Mucosa of descending colon (tissue), 3 donors: Measurements from ENCODE around the gene SERTM2. TPM values are rescaled to one million over a fixed set of nuclear protein-coding genes. Genes with fewer than 3 reads are reported as not detected.

ENCODE experiments used
- ATAC-seq: fragments of 200-7000 bp; cut with Tn5 transposase; one replicate; pipeline ENCODE4 v1.9.1; 2020; ENCODE audit warnings: mild to moderate bottlenecking, moderate library complexity
- DNase-seq, 3 donors: peaks; one replicate each; pipeline ENCODE4 v3.0.0-alpha.2; 2020
- H3K36me3 ChIP-seq: fragments of 200-600 bp; one replicate; pipeline ENCODE4 v1.8.0; 2021; ENCODE audit warnings: low read depth, mild to moderate bottlenecking
- H3K4me1 ChIP-seq: fragments of 200-600 bp; one replicate; pipeline ENCODE4 v1.8.0; 2021; ENCODE audit warnings: low read depth, mild to moderate bottlenecking
- H3K4me3 ChIP-seq: fragments of 200-600 bp; one replicate; pipeline ENCODE4 v1.8.0; 2021; ENCODE audit warnings: mild to moderate bottlenecking
- H3K9me3 ChIP-seq: fragments of 200-600 bp; one replicate; pipeline ENCODE4 v1.8.0; 2021; ENCODE audit warnings: mild to moderate bottlenecking
- intact Hi-C, 2 donors: fragments of 100-400 bp; cut with DNase I in 1 of 2; cut with micrococcal nuclease in 1 of 2; formaldehyde crosslinking; loops; one replicate each; pipeline versions ENCODE4 v1.11.0 to v1.11.1; 2022; cut with DNase I, micrococcal nuclease
- long read RNA-seq, 2 donors: library from polyadenylated mRNA; unstranded; transcript quantifications; one replicate each; pipeline ENCODE4 v2.0.0, GENCODE V29; 2019 to 2021
- total RNA-seq, 3 donors: library from RNA; stranded (reverse); fragmentation: NEBNext Ultra II Directional in 2 of 3; extraction: Animal tissue kit (Norgen Biotek cat#: 25700) in 2 of 3; gene quantifications; one replicate each; pipeline versions ENCODE4 v1.2.1 to v1.2.4, GENCODE V29; 2021 to 2023
- TF ChIP-seq, protein P1 (sequence below): fragments of 200-600 bp; IDR thresholded peaks from one replicate; pipeline ENCODE4 v1.8.0; 2022; ENCODE audit warnings: antibody characterized with exemption, mild to moderate bottlenecking
- donor health status: DM: no; HTN: no; CAD: no; lungs with moderate emphysema.
- donor health status: DM: no; HTN: no; CAD: no.
- donor health status: DM: no; HTN: yes; CAD: no.

The SERTM2 gene
- under 1 TPM in 2 of 3 donors, not detected in 1; 0.07 to 0.66 TPM for total RNA-seq
- long read RNA-seq, donor 1: 0 reads
- long read RNA-seq, donor 2: 0 reads

DNA sequence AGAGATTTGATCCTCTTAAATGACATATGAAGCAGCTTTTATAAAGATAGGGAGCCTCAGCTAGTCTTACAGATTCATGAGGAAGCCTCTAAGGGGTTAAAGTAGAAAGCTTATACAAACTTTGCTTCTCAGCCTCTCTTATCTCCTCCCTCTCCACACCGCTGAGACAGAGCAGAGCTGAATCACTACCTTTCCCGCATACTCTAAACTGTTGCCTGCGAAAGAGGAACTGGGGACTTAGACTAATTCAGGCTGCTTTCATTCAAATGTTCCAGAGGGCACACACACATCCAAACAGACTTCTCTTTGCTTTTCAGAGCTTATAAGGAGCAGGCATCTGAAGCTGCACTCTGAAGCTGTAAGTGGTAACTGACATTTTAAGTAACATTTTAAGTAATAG is at the start of gene SERTM2:
TSS of gene SERTM2 (plus strand) at position 169 of the 400 bp plus-strand sequence. CDS start 7,213 bp downstream, outside the sequence.
- no peaks in the 10 kb centered on the region for H3K36me3 ChIP-seq
- no peaks in the 10 kb centered on the region for H3K4me1 ChIP-seq
- TF ChIP-seq, protein P1, sequence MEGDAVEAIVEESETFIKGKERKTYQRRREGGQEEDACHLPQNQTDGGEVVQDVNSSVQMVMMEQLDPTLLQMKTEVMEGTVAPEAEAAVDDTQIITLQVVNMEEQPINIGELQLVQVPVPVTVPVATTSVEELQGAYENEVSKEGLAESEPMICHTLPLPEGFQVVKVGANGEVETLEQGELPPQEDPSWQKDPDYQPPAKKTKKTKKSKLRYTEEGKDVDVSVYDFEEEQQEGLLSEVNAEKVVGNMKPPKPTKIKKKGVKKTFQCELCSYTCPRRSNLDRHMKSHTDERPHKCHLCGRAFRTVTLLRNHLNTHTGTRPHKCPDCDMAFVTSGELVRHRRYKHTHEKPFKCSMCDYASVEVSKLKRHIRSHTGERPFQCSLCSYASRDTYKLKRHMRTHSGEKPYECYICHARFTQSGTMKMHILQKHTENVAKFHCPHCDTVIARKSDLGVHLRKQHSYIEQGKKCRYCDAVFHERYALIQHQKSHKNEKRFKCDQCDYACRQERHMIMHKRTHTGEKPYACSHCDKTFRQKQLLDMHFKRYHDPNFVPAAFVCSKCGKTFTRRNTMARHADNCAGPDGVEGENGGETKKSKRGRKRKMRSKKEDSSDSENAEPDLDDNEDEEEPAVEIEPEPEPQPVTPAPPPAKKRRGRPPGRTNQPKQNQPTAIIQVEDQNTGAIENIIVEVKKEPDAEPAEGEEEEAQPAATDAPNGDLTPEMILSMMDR: no peak
- DNase-seq (no peak), ATAC-seq (no peak)
- intact Hi-C loops: no loop called here
- H3K4me3 ChIP-seq: no peak within 1 kb of the TSS
- no peaks in the 10 kb centered on the region for H3K9me3 ChIP-seq

- ATAC-seq: no peak
- intact Hi-C loops: no loop called here
- Histone ChIP-seq H3K36me3 (no peaks in the 10 kb centered on the region), H3K4me1 (no peaks in the 10 kb centered on the region), H3K4me3 (no peak overlapping the region), H3K9me3 (no peaks in the 10 kb centered on the region)
- no peak for DNase-seq
- TF ChIP-seq, protein P1: no peak
Measured at GRCh38 chrX:111465669-111466068, 45.8 kb upstream of the SERTM2 start.

GRCh38 chrX:111467896-111468295 is 43.5 kb upstream of the SERTM2 start:
- no peaks in the 10 kb centered on the region for H3K36me3 ChIP-seq
- H3K9me3 ChIP-seq: no peaks in the 10 kb centered on the region
- intact Hi-C loops: no loop called here
- DNase-seq: peak in 1 of 3 donors; percentile 16
- no peak overlapping the region for H3K4me3 ChIP-seq
- TF ChIP-seq, protein P1: no peak
- ATAC-seq: no peak
- no peaks in the 10 kb centered on the region for H3K4me1 ChIP-seq

DNA sequence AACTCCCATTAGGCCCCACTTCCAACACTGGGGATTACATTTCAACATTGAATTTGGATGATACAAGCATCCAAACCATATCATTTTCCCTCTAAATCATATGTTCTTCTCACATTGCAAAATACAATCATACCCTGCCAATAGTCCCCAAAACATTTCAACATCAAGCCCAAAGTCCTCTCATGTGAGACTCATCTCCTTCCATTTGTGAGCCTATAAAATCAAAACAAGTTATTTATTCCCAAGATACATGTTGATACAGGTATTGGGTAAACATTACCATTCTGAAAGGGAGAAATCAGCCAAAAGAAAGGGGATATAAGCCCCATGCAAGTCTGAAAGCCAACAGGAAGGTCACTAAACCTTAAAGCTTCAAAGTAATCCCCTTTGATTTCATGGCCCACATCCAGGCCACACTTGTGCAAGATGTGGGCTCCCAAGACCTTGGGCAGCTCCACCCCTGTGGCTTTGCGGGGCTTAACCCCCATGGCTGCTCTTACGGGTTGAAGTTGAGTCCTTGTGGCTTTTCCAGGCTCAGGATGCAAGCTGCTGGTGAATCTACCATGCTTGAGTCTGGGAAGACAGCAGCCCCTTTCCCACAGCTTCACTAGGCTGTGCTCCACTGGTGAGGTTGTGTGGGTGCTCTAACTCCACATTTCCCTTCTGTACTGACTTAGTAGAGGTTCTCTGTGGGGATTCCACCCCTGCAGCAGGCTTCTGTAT is 40.6 kb upstream of the SERTM2 start:
- Histone ChIP-seq H3K4me1 (no peaks in the 10 kb centered on the region), H3K36me3 (no peaks in the 10 kb centered on the region), H3K9me3 (no peaks in the 10 kb centered on the region), H3K4me3 (no peak overlapping the region)
- ATAC-seq: no peak
- intact Hi-C loops: no loop called here
- no peak for DNase-seq
- TF ChIP-seq, protein P1: no peak

- H3K36me3 ChIP-seq: no peaks in the 10 kb centered on the region
- intact Hi-C loops: no loop called here
- H3K4me3 ChIP-seq: no peak overlapping the region
- H3K9me3 ChIP-seq: no peaks in the 10 kb centered on the region
- TF ChIP-seq, protein P1: no peak
- no peaks in the 10 kb centered on the region for H3K4me1 ChIP-seq
- DNase-seq (no peak), ATAC-seq (no peak)
Measured at GRCh38 chrX:111481896-111482295, 29.5 kb upstream of the SERTM2 start.
